ENCODE results near the gene RNASE12.

- no peak for TF ChIP-seq CTCF (conservative IDR thresholded peaks at IDR 0.05; ENCODE audit: low read depth in 2 of 2)
- TF ChIP-seq POLR2AphosphoS5 (IDR thresholded peaks at IDR 0.05; ENCODE audit: low read depth) = no peak
- no peak for TF ChIP-seq REST (IDR thresholded peaks at IDR 0.05; ENCODE audit: unreplicated experiment)
- no peak for TF ChIP-seq EZH2 (IDR thresholded peaks at IDR 0.05; ENCODE audit: low read depth, unreplicated experiment)
- TF ChIP-seq EZH2phosphoT487 (IDR thresholded peaks at IDR 0.05; ENCODE audit: unreplicated experiment) = no peak
- no peak for TF ChIP-seq CREB1 (CRISPR knock-in tag; IDR thresholded peaks at IDR 0.05; ENCODE audit: low read depth)
- TF ChIP-seq ETS1 (IDR thresholded peaks at IDR 0.05) = no peak
These were observed 11.4 kb upstream of the RNASE12 start for GRCh38 chr14:20602583-20602982.

Measured in GM23338 (cell line).